NCI-H345 treated with DMSO at 0.1 percent for 48 hours (cell line): ENCODE results near the gene GGT6.

ENCODE experiments used
- DNase-seq: peaks from one replicate; lab custom pipeline; 2025; ENCODE audit not compliant: unreplicated experiment; lab: John Stamatoyannopoulos, UW

Gene GGT6

GRCh38 chr17:4576729-4577322 lies 16.4 kb upstream of the GGT6 start:
- DNase-seq = no peak

GRCh38 chr17:4576161-4576558 lies 15.8 kb upstream of the GGT6 start:
- DNase-seq = no peak

GRCh38 chr17:4574448-4575045 lies 14.2 kb upstream of the GGT6 start:
- DNase-seq = no peak

- DNase-seq = no peak
These were observed 13.3 kb upstream of the GGT6 start for GRCh38 chr17:4573669-4574068.

- DNase-seq = no peak
These were observed 12.7 kb upstream of the GGT6 start for GRCh38 chr17:4573115-4573514.

DNA sequence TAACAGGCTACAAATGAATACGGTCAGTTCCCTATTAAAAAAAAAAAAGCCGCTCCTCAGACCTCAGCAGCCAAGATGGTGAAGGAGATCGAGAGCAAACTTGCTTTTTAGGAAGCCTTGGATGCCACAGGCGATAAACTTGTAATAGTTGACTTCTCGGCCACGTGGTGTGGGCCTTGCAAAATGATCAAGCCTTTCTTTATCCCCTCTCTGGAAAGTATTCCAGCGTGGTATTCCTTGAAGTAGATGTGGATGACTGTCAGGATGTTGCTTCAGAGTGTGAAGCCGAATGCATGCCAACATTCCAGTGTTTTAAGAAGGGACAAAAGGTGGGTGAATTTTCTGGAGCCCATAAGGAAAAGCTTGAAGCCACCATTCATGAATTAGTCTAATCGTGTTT lies 11.8 kb upstream of the GGT6 start:
- DNase-seq = no peak

DNA sequence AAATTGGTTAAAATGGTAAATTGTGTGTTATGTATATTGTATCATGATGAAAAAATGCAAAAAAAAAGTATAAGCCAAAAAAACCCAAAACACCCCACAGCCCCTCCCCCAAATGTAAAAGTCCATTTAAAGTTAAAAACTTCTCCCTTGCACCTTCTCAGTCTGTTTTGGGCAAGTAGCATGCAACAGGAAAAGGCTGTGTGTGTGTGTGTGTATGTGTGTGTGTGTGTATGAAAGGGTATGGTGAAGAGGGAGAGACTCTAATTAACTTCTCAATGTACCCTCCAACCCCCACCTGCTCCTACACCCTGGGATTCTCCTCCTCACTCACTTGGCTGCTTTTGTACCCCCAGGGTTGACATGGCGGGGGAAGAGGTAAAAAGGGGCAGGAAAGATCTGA lies 9.2 kb upstream of the GGT6 start:
- DNase-seq = no peak

DNA sequence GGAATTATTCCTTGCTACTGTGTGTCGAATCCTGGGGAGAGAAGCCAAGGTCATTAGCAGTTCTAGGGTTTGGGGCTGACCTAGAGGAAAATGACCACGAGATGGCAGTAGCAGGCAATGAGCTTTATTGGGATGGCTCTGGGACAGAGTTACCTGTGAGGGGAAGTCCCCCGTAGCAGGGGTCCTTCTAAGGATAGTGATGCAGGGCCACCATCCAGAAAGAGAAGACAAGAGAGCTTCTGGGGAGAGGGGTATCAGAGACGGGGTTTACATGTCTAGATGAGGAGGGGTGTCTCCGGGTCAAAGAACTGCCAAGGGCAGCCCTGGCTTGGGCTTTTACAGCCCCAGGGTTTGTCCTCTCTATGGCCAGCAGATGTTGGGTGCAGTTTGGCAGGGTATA lies 6.4 kb upstream of the GGT6 start:
- peak; percentile 11 for DNase-seq

DNA sequence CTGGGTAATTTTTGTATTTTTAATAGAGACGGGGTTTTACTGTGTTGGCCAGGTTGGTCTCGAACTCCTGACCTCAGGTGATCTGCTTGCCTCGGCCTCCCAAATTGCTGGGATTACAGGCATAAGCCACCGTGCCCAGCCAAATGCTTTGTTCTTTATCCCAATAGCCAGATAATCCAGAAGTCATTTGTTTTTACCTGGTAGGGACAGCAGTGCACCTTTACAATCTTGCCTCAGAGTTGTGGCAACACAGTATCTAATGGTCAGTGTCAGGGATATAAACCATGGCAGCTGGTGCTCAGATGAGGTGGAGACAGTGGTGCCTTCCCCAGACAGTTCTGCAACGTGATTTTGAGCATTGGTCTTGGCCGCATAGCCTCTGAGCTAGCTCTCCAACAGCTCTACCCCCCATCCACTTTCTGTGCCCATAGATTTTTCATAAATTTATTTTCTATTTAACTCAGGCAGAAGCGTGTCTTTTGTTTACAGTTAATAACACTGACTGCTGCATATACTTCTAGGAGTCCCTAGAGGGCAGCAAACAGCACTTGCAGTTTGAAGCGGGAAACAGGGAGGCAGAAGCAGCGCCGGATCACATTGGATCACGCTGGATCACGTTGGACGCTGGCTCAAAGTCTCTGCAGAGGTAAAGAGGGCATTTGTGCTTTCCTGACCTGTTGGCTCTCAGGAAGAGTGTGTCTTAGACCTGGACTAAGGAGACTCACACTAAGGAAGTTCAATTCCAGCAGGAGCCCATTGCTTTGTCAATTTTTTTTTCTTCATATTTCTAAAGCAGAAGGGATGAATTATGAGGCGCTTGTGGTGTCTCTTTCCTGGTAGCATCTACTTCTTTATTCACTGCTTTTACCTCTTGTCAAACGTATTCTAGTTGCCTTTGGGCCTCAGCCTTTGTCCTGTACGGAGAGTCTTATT lies 5.1 kb upstream of the GGT6 start:
- DNase-seq = peak; percentile 61

DNA sequence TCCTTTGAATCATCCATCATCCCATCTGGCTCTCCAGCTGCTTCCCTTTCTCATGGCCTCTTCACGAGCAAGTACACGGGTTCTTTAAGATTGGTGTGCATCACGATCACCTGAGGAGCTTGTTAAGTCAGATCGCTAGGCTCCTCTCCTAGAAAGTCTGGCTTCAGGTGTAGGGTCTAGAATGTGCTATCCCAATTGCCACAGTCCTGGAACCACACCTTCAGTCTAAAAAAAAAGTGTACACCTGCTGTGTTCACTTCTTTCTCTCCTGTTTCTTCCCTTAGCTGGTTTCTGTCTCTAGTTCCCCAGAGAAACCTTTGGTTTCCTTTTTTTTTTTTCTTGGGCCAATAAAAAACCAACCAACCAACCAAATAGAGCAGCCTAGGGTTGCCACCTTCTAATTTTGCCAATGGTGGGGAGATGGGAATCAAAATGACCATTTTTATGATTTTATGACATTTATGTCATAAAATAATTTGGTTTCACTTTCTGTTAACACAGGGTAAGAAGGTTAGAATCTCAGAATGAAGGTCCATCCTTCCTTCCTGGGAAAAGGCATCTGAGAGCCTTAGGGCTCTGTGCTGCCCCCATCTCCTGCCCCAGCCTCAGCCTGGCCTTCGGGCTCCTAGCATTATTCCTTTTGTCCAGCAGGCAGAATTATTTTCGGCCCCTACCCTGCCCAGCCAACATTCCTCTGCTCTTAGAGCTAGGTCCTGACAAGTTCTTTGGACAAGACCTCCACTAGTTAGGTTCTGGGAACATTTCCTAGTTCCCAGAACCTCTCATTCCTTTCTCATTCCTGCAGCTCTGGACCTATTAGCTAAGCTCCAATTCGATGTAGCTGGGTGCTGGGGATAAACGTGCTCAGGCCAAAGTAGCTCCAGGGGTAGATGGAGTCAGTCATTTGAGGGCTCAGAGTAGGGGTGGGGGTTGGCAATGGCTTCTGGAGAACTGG lies 1.9 kb upstream of the GGT6 start:
- no peak for DNase-seq

- no peak for DNase-seq
These were observed 470 bp upstream of the GGT6 start for GRCh38 chr17:4560837-4561256.

DNA sequence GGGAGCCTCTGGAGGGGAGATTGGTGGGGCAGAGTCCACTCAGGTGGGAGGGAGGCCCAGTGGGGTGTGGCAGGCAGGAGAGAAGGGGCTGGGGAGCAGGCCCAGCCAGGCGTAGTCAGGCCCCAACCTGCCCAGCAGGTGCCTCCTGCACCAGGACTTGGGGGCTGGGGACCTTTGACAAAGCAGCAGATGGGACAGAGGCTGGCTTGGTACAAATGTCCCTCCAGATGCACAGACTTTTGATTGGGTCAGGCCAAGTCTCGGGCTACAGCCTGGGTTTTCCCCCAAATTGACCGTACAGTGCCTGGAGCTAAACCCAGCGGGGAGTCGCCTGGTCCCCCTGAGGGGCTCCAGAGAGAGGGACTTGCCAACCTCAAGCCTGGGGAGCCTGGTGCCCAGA lies 411 bp downstream of the GGT6 start:
- no peak for DNase-seq

- no peak for DNase-seq
These were observed 1.1 kb downstream of the GGT6 start for GRCh38 chr17:4559139-4559791.

DNA sequence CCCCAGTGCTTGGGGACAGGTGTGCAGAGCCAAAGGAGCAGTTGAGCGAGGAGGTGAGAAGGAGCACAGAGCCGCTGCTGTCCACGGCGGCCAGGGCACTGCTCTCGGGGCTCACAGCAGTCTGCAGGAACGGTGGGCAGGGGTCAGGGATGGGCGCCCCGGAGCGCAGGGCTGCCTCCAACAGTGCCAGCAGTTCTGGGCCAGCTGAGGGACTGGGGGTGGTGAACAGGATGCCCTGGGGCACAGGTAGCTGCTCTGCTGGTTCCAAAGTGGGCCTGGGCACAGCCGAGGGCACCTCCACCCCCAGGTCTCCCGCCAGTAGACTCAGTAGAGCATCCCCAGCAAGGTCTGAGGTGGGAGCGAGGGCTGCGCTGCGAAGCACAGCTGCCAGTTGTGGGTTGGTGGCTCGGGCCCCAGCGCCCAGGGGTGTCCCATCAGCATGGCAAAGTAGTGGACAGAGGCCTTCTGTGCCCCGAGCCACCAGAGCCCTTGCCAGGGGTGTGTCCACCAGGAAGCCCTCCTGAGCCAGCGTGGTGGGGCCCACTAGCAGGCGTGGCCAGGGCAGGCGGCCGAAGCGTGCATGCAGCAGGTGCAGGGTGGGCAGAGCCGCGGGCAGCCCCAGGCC lies 1.9 kb downstream of the GGT6 start:
- no peak for DNase-seq

DNA sequence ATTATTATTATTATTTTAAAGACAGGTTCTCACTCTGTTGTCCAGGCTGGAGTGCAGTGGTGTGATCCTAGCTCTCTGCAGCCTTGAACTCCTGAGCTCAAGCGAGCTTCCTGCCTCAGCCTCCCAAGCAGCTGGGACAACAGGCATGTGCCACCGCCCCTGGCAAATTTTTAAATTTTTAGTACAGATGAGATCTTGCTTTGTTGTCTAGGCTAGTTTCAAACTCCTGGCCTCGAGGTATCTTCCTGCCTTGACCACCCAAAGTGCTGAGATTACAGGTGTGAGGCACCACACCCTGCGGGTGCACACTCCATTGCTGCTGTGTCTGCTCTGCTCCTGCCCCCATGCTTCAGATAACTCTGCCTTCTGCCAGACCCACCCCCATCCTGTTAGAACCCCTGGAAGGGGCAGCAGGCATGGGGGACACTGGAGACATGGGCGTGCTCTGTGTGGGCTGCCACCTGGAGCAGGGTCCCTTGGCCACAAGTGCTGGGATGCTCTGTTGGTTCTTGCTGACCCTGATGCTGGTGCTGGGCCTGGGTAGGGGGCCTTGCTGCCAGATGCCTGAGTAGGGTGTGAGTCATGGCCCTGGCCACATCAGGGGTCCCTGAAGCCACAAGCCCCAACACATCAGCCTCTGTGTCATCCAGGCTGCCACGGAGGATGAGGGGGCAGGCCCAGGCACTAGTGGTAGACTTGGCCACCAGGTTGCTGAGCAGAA lies 2.6 kb downstream of the GGT6 start:
- no peak for DNase-seq

- no peak for DNase-seq
These were observed 3.4 kb downstream of the GGT6 start for GRCh38 chr17:4556996-4557395.

- DNase-seq = no peak
These were observed 4.3 kb downstream of the GGT6 start for GRCh38 chr17:4555873-4556759.

- peak; percentile 85 for DNase-seq
These were observed 5.2 kb downstream of the GGT6 start, which contains the start of gene MYBBP1A for GRCh38 chr17:4554997-4555799. MYBBP1A (minus strand) TSS chr17:4555384; CDS start chr17:4555324, 60 bp downstream.
